GM12878 (cell line): Measurements from ENCODE around the gene PXMP4. TPM values are rescaled to one million over a fixed set of nuclear protein-coding genes. Genes with fewer than 3 reads are reported as not detected.

Source experiments
- ATAC-seq: fragments of 200-7000 bp; cut with Tn5 transposase; 3 replicates; pipeline ENCODE4 v1.9.1; 2020; ENCODE audit warnings: mild to moderate bottlenecking, moderate library complexity
- BruUV-seq: library from RNA; stranded (reverse); fragments of 400-500 nt; replicated peaks from 2 replicates; lab custom pipeline; 2021; lab: Mats Ljungman, UMichigan
- CTCF ChIA-PET: fragments of 300-600 bp; sonication (Branson Sonifier 250); formaldehyde crosslinking; extraction: SDS; loops from one replicate; lab custom pipeline; 2021; ENCODE audit warnings: inconsistent platforms; lab: Yijun Ruan, JAX
- POLR2A ChIA-PET: fragments of 350-600 bp; formaldehyde crosslinking; extraction: SDS; loops from one replicate; lab custom pipeline; 2021; ENCODE audit warnings: inconsistent platforms; lab: Charles Lee
- RAD21 ChIA-PET: fragments of 300-600 bp; sonication (Branson Sonifier 250); formaldehyde crosslinking; loops from one replicate; lab custom pipeline; 2023; ENCODE audit warnings: antibody characterized with exemption; ENCODE audit not compliant: unreplicated experiment; lab: Charles Lee
- SMC1A ChIA-PET: fragments of 300-600 bp; sonication (Branson Sonifier 250); formaldehyde crosslinking; loops from one replicate; lab custom pipeline; 2023; ENCODE audit not compliant: unreplicated experiment, uncharacterized antibody; lab: Charles Lee
- DNase-seq: peaks from one replicate; pipeline ENCODE4 v3.0.0-alpha.2; 2011; ENCODE audit warnings: low read depth, low spot score
- FAIRE-seq: peaks from 3 replicates; lab custom pipeline; 2011; peaks lifted over from hg19 to GRCh38; lab: Jason Lieb, UNC
- H2AFZ ChIP-seq: 2 replicates; pipeline ENCODE4 v1.6.0; 2011; ENCODE audit warnings: low read depth, low read length, control low read depth; ENCODE audit not compliant: control insufficient read depth
- H3K27ac ChIP-seq: 2 replicates; pipeline ENCODE4 v1.5.1; 2011; ENCODE audit warnings: control low read depth; ENCODE audit not compliant: control insufficient read depth, insufficient read depth
- H3K27me3 ChIP-seq, 2 experiments: replicated peaks in 1 of 2; 2 replicates each; pipeline versions ENCODE4 v1.6.0 to v1.6.1; 2011; ENCODE audit warnings: low read length in 1 of 2; ENCODE audit not compliant: control insufficient read depth in 2 of 2, insufficient read depth in 2 of 2
- H3K36me3 ChIP-seq, 2 experiments: 2 replicates each; pipeline ENCODE4 v1.5.1; 2011; ENCODE audit warnings: low read length in 1 of 2; ENCODE audit not compliant: control insufficient read depth in 2 of 2, insufficient read depth in 2 of 2
- H3K4me1 ChIP-seq: 2 replicates; pipeline ENCODE4 v1.6.1; 2011; ENCODE audit warnings: mild to moderate bottlenecking, low read length, moderate library complexity, mixed read lengths; ENCODE audit not compliant: control insufficient read depth, insufficient read depth
- H3K4me2 ChIP-seq: 2 replicates; pipeline ENCODE4 v1.6.0; 2011; ENCODE audit warnings: control low read depth; ENCODE audit not compliant: control insufficient read depth, insufficient read depth
- H3K4me3 ChIP-seq: fragments of 200-600 bp; sonication (generic); 2 replicates; pipeline ENCODE4 v1.5.1; 2016
- H3K79me2 ChIP-seq: 2 replicates; pipeline ENCODE4 v1.6.0; 2011; ENCODE audit warnings: low read length; ENCODE audit not compliant: control insufficient read depth, insufficient read depth
- H3K9ac ChIP-seq: 2 replicates; pipeline ENCODE4 v1.8.0; 2011; ENCODE audit warnings: low read length, control low read depth, mixed read lengths; ENCODE audit not compliant: control insufficient read depth, insufficient read depth
- H3K9me3 ChIP-seq: replicated peaks from 3 replicates; pipeline ENCODE4 v1.5.1; 2011; ENCODE audit warnings: mild to moderate bottlenecking, low read length; ENCODE audit not compliant: control insufficient read depth, insufficient read depth
- H4K20me1 ChIP-seq: 2 replicates; pipeline ENCODE4 v1.6.0; 2011; ENCODE audit not compliant: control insufficient read depth, insufficient read depth
- CHD4 ChIP-seq: fragments of 200-600 bp; sonication (generic); IDR thresholded peaks from 2 replicates; pipeline ENCODE4 v1.6.1; 2016; ENCODE audit warnings: mild to moderate bottlenecking
- JUND ChIP-seq: IDR thresholded peaks from 2 replicates; pipeline ENCODE4 v1.6.1; 2012; ENCODE audit warnings: low read depth, mild to moderate bottlenecking, low read length, improper control_type of control experiment, moderate library complexity
- TARDBP ChIP-seq: IDR thresholded peaks from 2 replicates; pipeline ENCODE4 v1.6.1; 2016; ENCODE audit warnings: borderline replicate concordance
- TBL1XR1 ChIP-seq: IDR thresholded peaks from 2 replicates; pipeline ENCODE4 v1.6.1; 2012; ENCODE audit warnings: low read depth, low read length, improper control_type of control experiment
- ZNF622 ChIP-seq: fragments of 450-650 bp; IDR thresholded peaks from 2 replicates; pipeline ENCODE4 v1.6.1; 2017; ENCODE audit warnings: mild to moderate bottlenecking, inconsistent platforms
- WGBS: methylation state at CpG from one replicate; pipeline ENCODE4 v1.1.6; 2016; ENCODE audit warnings: low lambda C conversion rate; ENCODE audit not compliant: insufficient replicate concordance, insufficient coverage; ENCODE audit errors: missing lambda C conversion rate; 5-methylcytosine and 5-hydroxymethylcytosine counted together
- in situ Hi-C: fragments of 300-500 bp; cut with MboI; formaldehyde crosslinking; loops from 9 replicates; pipeline ENCODE4 v1.14.3; 2018; ENCODE audit warnings: mixed read lengths
- intact Hi-C: fragments of 100-400 bp; cut with micrococcal nuclease; formaldehyde crosslinking; loops from one replicate; pipeline ENCODE4 v1.14.2; 2022; ENCODE audit not compliant: unreplicated experiment
- polyA plus RNA-seq, 11 experiments: library from polyadenylated mRNA; depleted of rRNA in 4 of 11; unstranded in 6 of 11; stranded (reverse) in 5 of 11; fragments of >200 nt; fragmentation: Nextera tagmentation in 4 of 11; fragmentation: Illumina TruSeq in 1 of 11; extraction: Ambion mirVana in 4 of 11; extraction: Trizol in 1 of 11; gene quantifications; 1 replicate in 1 of 11; 2 replicates in 10 of 11; pipeline versions ENCODE4 v1.2.1 to v1.2.3, GENCODE V29; 2011 to 2016; ENCODE audit warnings: inconsistent platforms in 2 of 11, missing spikeins in 2 of 11, low read depth in 1 of 11
- total RNA-seq, 4 experiments: library from RNA; depleted of rRNA in 3 of 4; stranded (reverse); fragments of >200 nt in 3 of 4; fragmentation: Illumina TruSeq in 1 of 4; extraction: Trizol in 1 of 4; gene quantifications; 2 replicates each; pipeline versions ENCODE4 v1.2.1 to v1.2.3, GENCODE V29; 2013 to 2021

PXMP4 gene
- total and polyA plus RNA-seq, 10 of the 15 experiments (the other 5 are each of a cell fraction or from before 2014, with no cell fraction given), result 3.6 to 19.2 (median 8.6) TPM

DNA sequence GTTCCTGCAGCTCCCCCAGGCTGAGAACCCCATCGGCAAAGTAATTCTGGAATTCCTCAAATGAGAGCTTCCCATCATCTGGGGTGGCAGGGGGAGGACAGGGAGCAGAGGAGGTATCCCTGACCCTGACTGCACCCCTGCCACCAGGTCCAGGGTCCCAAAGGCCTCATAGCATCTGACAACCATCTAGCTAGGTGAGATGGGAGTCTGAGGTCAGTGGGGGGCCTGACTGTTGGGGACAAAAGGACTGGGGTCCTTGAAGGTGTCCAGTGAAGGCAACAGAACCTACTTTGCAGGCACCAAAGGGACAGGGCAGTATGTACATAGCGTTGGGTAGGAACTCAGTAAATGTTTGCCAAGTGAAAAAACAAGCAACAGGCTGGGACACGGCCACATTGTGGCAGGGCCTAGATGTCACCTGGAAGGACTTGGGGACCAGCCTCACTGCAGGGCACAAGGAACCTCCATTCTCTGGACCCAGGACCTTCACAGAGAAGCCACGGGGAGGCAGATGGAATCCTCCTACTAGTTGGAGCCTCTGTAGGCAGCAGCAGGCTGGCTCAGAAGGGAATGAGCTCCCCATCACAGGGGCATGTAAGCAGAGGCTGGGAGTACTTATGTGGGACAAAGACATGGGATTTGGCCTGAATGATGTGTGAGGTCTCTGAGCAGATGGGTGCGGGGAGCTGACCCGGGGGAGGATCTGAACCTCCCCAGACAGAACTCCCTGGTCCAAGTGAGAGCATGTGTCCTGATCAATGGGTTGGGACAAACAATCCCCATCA, 49.2 kb downstream of the PXMP4 start:
- WGBS, result 69% methylated on average over 6 of the region's 6 CpGs
- DNase-seq, result no peak
- RAD21 ChIA-PET, result interaction anchor here (0.6 to 1.2 kb wide), 2 partner anchors 9 to 305 kb away, joined by 3 read pairs; no protein-coding TSS in a partner anchor

DNA sequence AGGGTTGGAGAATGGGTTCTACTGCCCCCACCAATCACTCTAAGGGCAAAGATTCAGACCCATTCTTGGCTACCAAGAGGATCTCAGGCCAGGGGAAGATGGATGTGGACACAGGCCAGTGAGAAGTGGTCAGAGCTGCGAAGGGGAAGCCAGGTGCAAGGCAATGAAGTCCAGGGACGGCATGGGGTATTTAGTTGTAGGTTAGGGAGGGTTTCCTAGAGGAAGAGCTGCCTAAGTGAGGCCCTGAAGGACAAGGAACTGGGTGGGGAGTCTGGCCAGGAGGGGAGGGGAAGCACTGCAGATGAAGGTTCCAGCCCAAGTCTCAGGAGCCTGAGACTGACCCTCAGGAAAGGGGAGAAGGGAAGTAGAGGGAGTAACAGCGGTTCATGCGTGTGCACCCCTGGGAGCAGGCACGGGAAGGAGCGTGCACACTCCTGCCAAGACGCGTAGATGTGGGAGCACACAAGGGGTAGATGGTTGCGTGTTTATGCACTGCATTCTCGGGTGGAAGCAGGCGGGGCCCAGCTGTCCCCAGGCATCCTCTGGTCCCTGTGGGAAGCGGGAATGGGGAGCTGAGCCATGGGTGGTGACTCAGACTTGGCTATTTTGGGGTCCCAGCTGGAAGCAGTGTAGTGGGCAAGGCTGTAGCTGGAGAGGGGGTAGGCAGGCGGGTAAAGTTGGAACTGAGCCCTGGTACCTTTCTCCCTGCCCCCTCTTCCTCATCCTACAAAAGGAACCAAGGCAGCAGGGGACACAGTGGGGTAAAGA, 50.1 kb downstream of the PXMP4 start:
- no peaks in the 10 kb centered on the region for H3K27me3 ChIP-seq
- no peak overlapping the region for H3K4me2 ChIP-seq
- H3K79me2 ChIP-seq, result peaks cover 2% of the 10 kb centered on the region
- no TSS peak for BruUV-seq
- ChIA-PET RAD21 (interaction anchor here (0.5 to 2.2 kb wide), 5 partner anchors 10 to 708 kb away, joined by 3 to 6 read pairs (median 3); no protein-coding TSS in a partner anchor), POLR2A (interaction anchor here (1.1 kb wide), 1 partner anchor 12 kb away, joined by 3 read pairs; no protein-coding TSS in a partner anchor), SMC1A (no interaction called here), CTCF (interaction anchor here (3.5 to 3.9 kb wide), 2 partner anchors 10 to 212 kb away, joined by 36 to 43 read pairs; no protein-coding TSS in a partner anchor)
- H3K9ac ChIP-seq, result no peak overlapping the region
- H3K4me1 ChIP-seq, result peaks cover 22% of the 10 kb centered on the region
- no peak overlapping the region for H2AFZ ChIP-seq
- in situ Hi-C loops (no loop called here), intact Hi-C loops (loop anchor here (10.0 kb wide), 1 partner anchor 455 kb away; no protein-coding TSS in a partner anchor)
- DNase-seq, result no peak
- no peak overlapping the region for H3K4me3 ChIP-seq
- FAIRE-seq, result no peak
- no peaks in the 10 kb centered on the region for H3K36me3 ChIP-seq
- WGBS, result 89% methylated on average over 13 of the region's 13 CpGs
- no peak for ATAC-seq
- no peak overlapping the region for H3K27ac ChIP-seq
- peaks cover 4% of the 10 kb centered on the region; the same call in 1 of the 2 replicates for H4K20me1 ChIP-seq
- TF ChIP-seq ZNF622 (no peak), TARDBP (no peak)
- no peaks in the 10 kb centered on the region for H3K9me3 ChIP-seq

More for the DNA sequence above, 49.2 kb downstream of the PXMP4 start:
- intact Hi-C loops, result no loop called here
- Histone ChIP-seq H3K4me2 (no peak overlapping the region), H3K27me3 (no peaks in the 10 kb centered on the region), H3K79me2 (peaks cover 2% of the 10 kb centered on the region), H3K4me3 (no peak overlapping the region), H3K27ac (no peak overlapping the region), H3K4me1 (peaks cover 22% of the 10 kb centered on the region)
- no peak for FAIRE-seq
- CTCF ChIA-PET, result interaction anchor here (1.1 to 1.2 kb wide), 2 partner anchors 49 to 213 kb away, joined by 3 read pairs; partner anchors contain the start of gene PXMP4
- no peak for ATAC-seq
- TF ChIP-seq CHD4, result no peak
- TF ChIP-seq TBL1XR1, result no peak
- TF ChIP-seq JUND, result no peak
- TF ChIP-seq, all 136 proteins: peak for 0
- Histone ChIP-seq H3K9ac (no peak overlapping the region), H3K36me3 (no peaks in the 10 kb centered on the region), H4K20me1 (peaks cover 4% of the 10 kb centered on the region; the same call in 1 of the 2 replicates), H3K9me3 (no peaks in the 10 kb centered on the region), H2AFZ (no peak overlapping the region)
- in situ Hi-C loops, result no loop called here
- BruUV-seq, result no TSS peak
- ChIA-PET POLR2A (interaction anchor here (0.7 to 1.2 kb wide), 2 partner anchors 14 to 76 kb away, joined by 3 to 5 read pairs; no protein-coding TSS in a partner anchor), SMC1A (interaction anchor here (0.6 kb wide), 1 partner anchor 38 kb away, joined by 3 read pairs; no protein-coding TSS in a partner anchor)
